Keratinocyte (primary cell): ENCODE data around the gene HOXB6. TPM values are rescaled to one million over a fixed set of nuclear protein-coding genes. Genes with fewer than 3 reads are reported as not detected.
A peak's percentile ranks its signal among the peaks of the same experiment; 100 is the strongest.

ENCODE experiments used
- DNase-seq: peaks from one replicate; pipeline ENCODE4 v3.0.0-alpha.2; 2011; ENCODE audit warnings: low read depth, missing footprints, low spot score
- FAIRE-seq: peaks from 2 replicates; lab custom pipeline; 2011; peaks lifted over from hg19 to GRCh38; lab: Jason Lieb, UNC
- H2AFZ ChIP-seq: 2 replicates; pipeline ENCODE4 v1.6.0; 2012; ENCODE audit warnings: low read length, control low read depth, inconsistent platforms; ENCODE audit not compliant: control insufficient read depth
- H3K27ac ChIP-seq: 2 replicates; pipeline ENCODE4 v1.5.1; 2011; ENCODE audit warnings: low read length; ENCODE audit not compliant: control insufficient read depth, insufficient read depth
- H3K27me3 ChIP-seq: 3 replicates; pipeline ENCODE4 v1.6.0; 2011; ENCODE audit warnings: low read length; ENCODE audit not compliant: control insufficient read depth, insufficient read depth; ENCODE audit errors: extremely low read depth
- H3K36me3 ChIP-seq, 2 experiments: 2 replicates in 1 of 2; 3 replicates in 1 of 2; pipeline ENCODE4 v1.5.1; 2011; ENCODE audit warnings: low read length in 2 of 2, mild to moderate bottlenecking in 1 of 2; ENCODE audit not compliant: control insufficient read depth in 2 of 2, insufficient read depth in 2 of 2; ENCODE audit errors: extremely low read depth in 1 of 2
- H3K4me1 ChIP-seq: 3 replicates; pipeline ENCODE4 v1.5.1; 2011; ENCODE audit warnings: low read length; ENCODE audit not compliant: control insufficient read depth, insufficient read depth; ENCODE audit errors: extremely low read depth
- H3K4me2 ChIP-seq: 3 replicates; pipeline ENCODE4 v1.6.0; 2011; ENCODE audit warnings: low read depth, low read length; ENCODE audit not compliant: control insufficient read depth, insufficient read depth; ENCODE audit errors: extremely low read depth
- H3K4me3 ChIP-seq, 3 experiments: fragments of 200-600 bp in 1 of 3; sonication (generic) in 1 of 3; 2 replicates in 2 of 3; 3 replicates in 1 of 3; pipeline ENCODE4 v1.5.1; 2011 to 2016; ENCODE audit warnings: low read length in 3 of 3, mild to moderate bottlenecking in 3 of 3, control low read depth in 2 of 3, inconsistent platforms in 1 of 3, low read depth in 1 of 3, mixed read lengths in 1 of 3, mixed run types in 1 of 3, moderate library complexity in 1 of 3; ENCODE audit not compliant: control insufficient read depth in 2 of 3, insufficient read depth in 2 of 3; ENCODE audit errors: extremely low read depth in 1 of 3
- H3K79me2 ChIP-seq: 2 replicates; pipeline ENCODE4 v1.6.0; 2012; ENCODE audit warnings: low read length; ENCODE audit not compliant: control insufficient read depth, insufficient read depth
- H3K9ac ChIP-seq: 3 replicates; pipeline ENCODE4 v1.6.0; 2011; ENCODE audit warnings: low read length; ENCODE audit not compliant: control insufficient read depth, insufficient read depth; ENCODE audit errors: extremely low read depth
- H3K9me1 ChIP-seq: 3 replicates; pipeline ENCODE4 v1.6.0; 2011; ENCODE audit warnings: low read length; ENCODE audit not compliant: control insufficient read depth, insufficient read depth; ENCODE audit errors: extremely low read depth
- H3K9me3 ChIP-seq: 2 replicates; pipeline ENCODE4 v1.5.1; 2012; ENCODE audit warnings: low read depth, low read length; ENCODE audit not compliant: control insufficient read depth
- H4K20me1 ChIP-seq: 3 replicates; pipeline ENCODE4 v1.6.0; 2011; ENCODE audit warnings: low read length; ENCODE audit not compliant: control insufficient read depth, insufficient read depth; ENCODE audit errors: extremely low read depth
- EZH2 ChIP-seq: IDR thresholded peaks from one replicate; pipeline ENCODE4 v1.6.1; 2012; ENCODE audit warnings: inconsistent platforms, mild to moderate bottlenecking, low read length, moderate library complexity
- dilution Hi-C: fragments of 300-500 bp; cut with MboI; formaldehyde crosslinking; loops from one replicate; pipeline ENCODE4 v1.7.0; 2020; ENCODE audit warnings: low sequenced_read_pairs; ENCODE audit not compliant: extremely low pct_ligation_motif_present
- polyA plus RNA-seq, 5 experiments: library from polyadenylated mRNA; depleted of rRNA in 3 of 5; stranded (reverse) in 3 of 5; stranded (forward) in 1 of 5; unstranded in 1 of 5; fragments of >200 nt; gene quantifications; 1 replicate in 1 of 5; 2 replicates in 3 of 5; 3 replicates in 1 of 5; pipeline versions ENCODE4 v1.2.1 to v1.2.3, GENCODE V29; 2011 to 2012; ENCODE audit warnings: missing spikeins in 2 of 5, low read depth in 1 of 5, low replicate concordance in 1 of 5
- TF ChIP-seq, protein P1 (sequence below), 3 experiments: IDR thresholded peaks in 1 of 3; conservative IDR thresholded peaks in 1 of 3; optimal IDR thresholded peaks in 1 of 3; 2 replicates in 2 of 3; 3 replicates in 1 of 3; pipeline versions ENCODE3 to v1.5.1; 2011; ENCODE audit warnings: low read length in 3 of 3, mild to moderate bottlenecking in 3 of 3, moderate library complexity in 2 of 3, control low read depth in 1 of 3, inconsistent platforms in 1 of 3; ENCODE audit not compliant: insufficient read depth in 2 of 3; ENCODE audit errors: extremely low read depth in 1 of 3

Gene HOXB6
- polyA plus RNA-seq, 1 donor (not counting 4 experiments of a cell fraction or from before 2014, with no cell fraction given): 0.62 TPM

- Histone ChIP-seq H3K9me3 (no peaks in the 10 kb centered on the region), H3K27ac (no peak overlapping the region), H3K4me2 (peak overlapping the region; percentile 67), H3K9me1 (no peaks in the 10 kb centered on the region), H3K79me2 (no peaks in the 10 kb centered on the region), H4K20me1 (no peaks in the 10 kb centered on the region), H3K27me3 (peaks cover 100% of the 10 kb centered on the region), H3K9ac (no peak overlapping the region), H3K4me3 (peak overlapping the region; percentile 26 to 54 (median 52)), H3K36me3 (no peaks in the 10 kb centered on the region), H2AFZ (no peak overlapping the region), H3K4me1 (peaks cover 3% of the 10 kb centered on the region)
- no peak for DNase-seq
- TF ChIP-seq, protein P1, sequence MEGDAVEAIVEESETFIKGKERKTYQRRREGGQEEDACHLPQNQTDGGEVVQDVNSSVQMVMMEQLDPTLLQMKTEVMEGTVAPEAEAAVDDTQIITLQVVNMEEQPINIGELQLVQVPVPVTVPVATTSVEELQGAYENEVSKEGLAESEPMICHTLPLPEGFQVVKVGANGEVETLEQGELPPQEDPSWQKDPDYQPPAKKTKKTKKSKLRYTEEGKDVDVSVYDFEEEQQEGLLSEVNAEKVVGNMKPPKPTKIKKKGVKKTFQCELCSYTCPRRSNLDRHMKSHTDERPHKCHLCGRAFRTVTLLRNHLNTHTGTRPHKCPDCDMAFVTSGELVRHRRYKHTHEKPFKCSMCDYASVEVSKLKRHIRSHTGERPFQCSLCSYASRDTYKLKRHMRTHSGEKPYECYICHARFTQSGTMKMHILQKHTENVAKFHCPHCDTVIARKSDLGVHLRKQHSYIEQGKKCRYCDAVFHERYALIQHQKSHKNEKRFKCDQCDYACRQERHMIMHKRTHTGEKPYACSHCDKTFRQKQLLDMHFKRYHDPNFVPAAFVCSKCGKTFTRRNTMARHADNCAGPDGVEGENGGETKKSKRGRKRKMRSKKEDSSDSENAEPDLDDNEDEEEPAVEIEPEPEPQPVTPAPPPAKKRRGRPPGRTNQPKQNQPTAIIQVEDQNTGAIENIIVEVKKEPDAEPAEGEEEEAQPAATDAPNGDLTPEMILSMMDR (optimal IDR thresholded peaks at IDR 0.05 in 1 of 3, IDR thresholded peaks at IDR 0.05 in 1 of 3, conservative IDR thresholded peaks at IDR 0.05 in 1 of 3; ENCODE audit: extremely low read depth in 1 of 3, insufficient read depth in 2 of 3, low read length in 3 of 3): no peak
- peak; percentile 85 for TF ChIP-seq EZH2
- no peak for FAIRE-seq
- dilution Hi-C loops: no loop called here
Measured at GRCh38 chr17:48625495-48626244, 20.9 kb upstream of the HOXB6 start.

DNA sequence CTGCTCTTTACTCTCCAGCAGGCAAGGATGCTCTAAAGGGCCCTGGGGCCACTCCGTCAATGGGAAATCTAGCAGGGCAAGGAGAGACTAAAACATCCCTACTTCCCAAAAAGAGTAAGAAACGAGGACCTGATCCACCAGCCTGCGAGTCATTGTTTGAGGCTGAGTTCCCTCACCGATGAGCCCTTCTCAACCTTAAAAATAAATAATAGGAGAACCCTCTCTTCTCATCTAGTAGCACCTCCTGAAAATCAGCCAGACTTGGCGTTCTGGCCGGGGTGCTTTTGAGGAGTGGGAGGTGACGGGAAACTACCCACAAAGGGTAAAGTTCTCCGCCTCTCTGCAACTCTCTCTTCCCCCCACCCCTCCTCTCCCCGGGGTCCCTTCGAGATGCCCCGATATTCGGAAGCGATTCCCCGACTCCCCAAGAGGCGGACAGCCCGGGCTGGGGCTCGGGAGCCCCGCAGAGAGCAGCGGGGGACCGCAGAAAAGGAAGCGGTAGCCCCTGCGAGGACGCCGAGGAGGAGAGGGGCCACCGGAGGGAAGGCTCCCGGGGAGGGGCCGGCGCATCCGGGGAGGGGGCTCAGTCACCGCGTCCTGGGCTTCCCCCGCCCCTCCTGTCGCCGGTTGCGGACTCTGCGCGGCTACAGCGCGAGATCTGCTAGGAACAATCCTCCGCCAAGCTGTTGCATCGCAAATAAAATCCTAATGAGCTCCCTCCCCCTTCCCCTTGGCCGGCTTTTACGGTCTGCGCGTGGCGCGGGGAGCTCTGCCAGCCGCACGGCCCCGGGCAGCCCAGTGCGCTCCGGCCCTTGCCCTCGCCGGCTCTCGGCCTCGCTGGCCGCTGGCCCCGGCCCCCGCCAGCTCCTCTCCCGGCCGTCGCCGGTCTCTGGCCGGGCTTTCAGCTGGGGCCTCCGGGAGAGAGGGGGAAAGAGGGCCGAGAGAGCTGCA, 20.0 kb upstream of the HOXB6 start:
- Histone ChIP-seq H3K36me3 (no peaks in the 10 kb centered on the region), H3K4me3 (peak overlapping the region; percentile 17 to 52 (median 26)), H3K9ac (no peak overlapping the region), H4K20me1 (no peaks in the 10 kb centered on the region), H3K9me1 (no peaks in the 10 kb centered on the region), H2AFZ (no peak overlapping the region), H3K4me2 (peak overlapping the region; percentile 67), H3K4me1 (peaks cover 3% of the 10 kb centered on the region), H3K27me3 (peaks cover 100% of the 10 kb centered on the region), H3K9me3 (no peaks in the 10 kb centered on the region), H3K27ac (no peak overlapping the region), H3K79me2 (no peaks in the 10 kb centered on the region)
- DNase-seq: no peak
- no peak for FAIRE-seq
- dilution Hi-C loops: no loop called here
- TF ChIP-seq, protein P1 (optimal IDR thresholded peaks at IDR 0.05 in 1 of 3, IDR thresholded peaks at IDR 0.05 in 1 of 3, conservative IDR thresholded peaks at IDR 0.05 in 1 of 3; ENCODE audit: extremely low read depth in 1 of 3, insufficient read depth in 2 of 3, low read length in 3 of 3): no peak
- no peak for TF ChIP-seq EZH2
